Caco-2 (cell line): Measurements from ENCODE around the gene MRPL52. TPM values are rescaled to one million over a fixed set of nuclear protein-coding genes. Genes with fewer than 3 reads are reported as not detected.
A peak's percentile ranks its signal among the peaks of the same experiment; 100 is the strongest.
"Not testable (repeated sequence)": the region's sequence is repeated elsewhere in the genome, so short reads cannot be mapped to it uniquely, and the experiment has no call there.

Experiments
- BruUV-seq: library from RNA; stranded (reverse); fragments of 400-500 nt; replicated peaks from 2 replicates; lab custom pipeline; 2021; lab: Mats Ljungman, UMichigan
- CTCF ChIA-PET: fragments of 300-600 bp; sonication (Branson Sonifier 250); formaldehyde crosslinking; loops from one replicate; lab custom pipeline; 2022; ENCODE audit warnings: antibody characterized with exemption; lab: Charles Lee
- POLR2A ChIA-PET: fragments of 300-600 bp; sonication (Branson Sonifier 250); formaldehyde crosslinking; loops from one replicate; lab custom pipeline; 2022; ENCODE audit warnings: antibody characterized with exemption; lab: Charles Lee
- DNase-seq, 2 experiments: peaks; one replicate each; pipeline versions ENCODE4 v3.0.0 to v3.0.0-alpha.2; 2020 to 2022
- H3K27me3 ChIP-seq: replicated peaks from 2 replicates; pipeline ENCODE4 v1.6.0; 2011; ENCODE audit warnings: low read length; ENCODE audit not compliant: control insufficient read depth, insufficient read depth
- H3K36me3 ChIP-seq: 2 replicates; pipeline ENCODE4 v1.5.1; 2011; ENCODE audit warnings: low read length; ENCODE audit not compliant: control insufficient read depth, insufficient read depth
- H3K4me1 ChIP-seq: fragments of 250-450 bp; sonication (Bioruptor Pico); 2 replicates; pipeline ENCODE4 v1.5.1; 2020; ENCODE audit warnings: mild to moderate bottlenecking
- H3K4me3 ChIP-seq: 2 replicates; pipeline ENCODE4 v1.5.1; 2011; ENCODE audit warnings: low read depth, mild to moderate bottlenecking, control low read depth, low read length
- H3K9me3 ChIP-seq: fragments of 250-450 bp; sonication (Bioruptor Pico); 2 replicates; pipeline ENCODE4 v1.5.1; 2020; ENCODE audit warnings: mild to moderate bottlenecking, moderate library complexity
- H3K27ac Mint-ChIP-seq: one replicate; pipeline ENCODE4 v1.8.0; 2022; ENCODE audit warnings: mixed read lengths; ENCODE audit not compliant: unreplicated experiment
- H3K27me3 Mint-ChIP-seq: one replicate; pipeline ENCODE4 v1.8.0; 2022; ENCODE audit warnings: mixed read lengths; ENCODE audit not compliant: insufficient read depth, unreplicated experiment
- H3K36me3 Mint-ChIP-seq: one replicate; pipeline ENCODE4 v1.8.0; 2022; ENCODE audit warnings: mild to moderate bottlenecking, mixed read lengths; ENCODE audit not compliant: insufficient read depth, unreplicated experiment
- H3K4me1 Mint-ChIP-seq: one replicate; pipeline ENCODE4 v1.8.0; 2022; ENCODE audit warnings: low read depth, mixed read lengths; ENCODE audit not compliant: unreplicated experiment
- H3K4me3 Mint-ChIP-seq: one replicate; pipeline ENCODE4 v1.8.0; 2022; ENCODE audit warnings: mild to moderate bottlenecking, moderate library complexity, mixed read lengths; ENCODE audit not compliant: unreplicated experiment
- H3K9me3 Mint-ChIP-seq: one replicate; pipeline ENCODE4 v1.8.0; 2022; ENCODE audit warnings: mixed read lengths; ENCODE audit not compliant: unreplicated experiment
- CTCF ChIP-seq, 2 experiments: fragments of 200-600 bp in 1 of 2; IDR thresholded peaks; 1 replicate in 1 of 2; 2 replicates in 1 of 2; pipeline versions ENCODE4 v1.5.1 to v1.8.0; 2011 to 2022; ENCODE audit warnings: antibody characterized with exemption in 1 of 2, control low read depth in 1 of 2, inconsistent platforms in 1 of 2, low read depth in 1 of 2, low read length in 1 of 2, mild to moderate bottlenecking in 1 of 2, moderate library complexity in 1 of 2; ENCODE audit not compliant: insufficient read depth in 1 of 2, severe bottlenecking in 1 of 2, unreplicated experiment in 1 of 2
- intact Hi-C: fragments of 100-400 bp; cut with micrococcal nuclease; formaldehyde crosslinking; loops from one replicate; pipeline ENCODE4 v1.10.0; 2022; ENCODE audit not compliant: unreplicated experiment
- total RNA-seq: library from RNA; stranded (reverse); gene quantifications from 2 replicates; pipeline ENCODE4 v1.2.3, GENCODE V29; 2022

The MRPL52 gene
- total RNA-seq, 1 experiment from 2014 or later: 149 TPM

DNA sequence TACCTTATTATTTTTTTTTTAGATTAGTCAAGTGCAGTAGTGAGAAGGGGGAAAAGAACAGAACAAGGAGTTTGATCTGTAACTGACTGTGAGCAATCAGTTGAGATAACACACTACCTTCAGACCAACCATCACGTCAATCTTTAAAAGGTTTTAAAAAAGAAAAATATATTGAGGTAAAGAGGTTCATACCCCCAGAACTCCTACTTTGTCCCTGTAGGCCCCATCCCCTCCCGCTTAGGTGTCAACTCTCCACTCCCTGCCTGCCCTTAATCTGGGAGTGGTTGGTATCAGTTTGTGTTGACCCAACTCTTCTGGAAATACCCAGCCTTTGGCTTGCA is 22.9 kb downstream of the MRPL52 start:
- Mint-ChIP-seq H3K36me3 (no peaks in the 10 kb centered on the region), H3K27me3 (no peaks in the 10 kb centered on the region), H3K9me3 (no peaks in the 10 kb centered on the region), H3K27ac (peak overlapping the region; percentile 68), H3K4me3 (peak overlapping the region; percentile 69), H3K4me1 (peaks cover 7% of the 10 kb centered on the region)
- Histone ChIP-seq H3K4me3 (no peak overlapping the region), H3K4me1 (peaks cover 25% of the 10 kb centered on the region), H3K27me3 (no peaks in the 10 kb centered on the region), H3K36me3 (no peaks in the 10 kb centered on the region), H3K9me3 (no peaks in the 10 kb centered on the region)
- no TSS peak for BruUV-seq
- CTCF ChIA-PET: interaction anchor here (0.7 to 2.8 kb wide), 15 partner anchors 8 to 282 kb away, joined by 3 to 50 read pairs (median 4); partner anchors contain the start of genes MMP14, OXA1L and REM2
- no peak for TF ChIP-seq CTCF (IDR thresholded peaks at IDR 0.05; ENCODE audit: insufficient read depth in 1 of 2, low read depth in 1 of 2, low read length in 1 of 2, severe bottlenecking in 1 of 2, unreplicated experiment in 1 of 2)
- no peak for DNase-seq
- intact Hi-C loops: no loop called here
- POLR2A ChIA-PET: interaction anchor here (2.6 kb wide), 1 partner anchor 30 kb away, joined by 14 read pairs; no protein-coding TSS in a partner anchor

DNA sequence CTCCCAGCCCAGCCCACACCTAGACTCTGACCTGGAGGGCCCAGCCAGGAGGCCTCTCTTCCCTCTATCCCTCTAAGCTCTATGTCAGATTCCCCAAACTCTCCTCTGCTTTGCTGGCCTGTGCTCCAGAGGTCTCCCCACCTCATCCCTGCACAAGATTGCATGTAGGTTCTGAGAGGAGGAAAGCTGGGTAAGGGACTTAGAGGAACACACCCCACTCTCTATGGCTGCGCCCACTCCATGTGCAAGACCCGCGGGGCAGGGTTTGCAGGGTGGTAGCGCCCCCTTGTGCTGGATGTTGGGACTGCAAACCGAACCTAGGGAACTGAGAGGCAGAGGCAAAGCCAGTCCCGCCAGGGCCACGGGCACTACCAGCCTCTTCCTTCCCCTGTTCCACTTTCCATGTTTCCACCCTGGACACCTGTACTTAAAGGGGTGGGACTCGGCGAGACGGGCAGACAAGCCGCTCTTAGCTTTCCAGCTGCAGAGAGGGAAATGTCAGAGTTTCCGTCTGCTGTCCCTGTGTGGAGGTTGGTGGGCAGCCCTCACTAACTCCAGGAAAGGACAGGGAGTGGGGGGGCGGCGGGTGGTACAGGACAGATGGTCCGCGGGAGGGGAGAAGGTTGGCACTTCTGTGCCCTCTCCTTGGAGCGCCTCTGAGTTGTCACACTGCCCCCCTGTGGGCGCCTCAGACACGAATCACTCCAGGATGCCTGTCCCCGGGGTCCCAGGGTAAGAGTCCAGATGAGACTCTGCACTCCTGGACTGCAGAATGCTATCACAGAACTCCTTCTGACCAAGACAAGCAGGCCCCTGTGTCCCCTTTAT is 23.5 kb downstream of the MRPL52 start:
- H3K27me3 ChIP-seq: no peaks in the 10 kb centered on the region
- H3K9me3 ChIP-seq: no peaks in the 10 kb centered on the region
- intact Hi-C loops: loop anchor here (1.0 kb wide), 7 partner anchors 17 to 296 kb away; partner anchors contain the start of gene MMP14
- DNase-seq: peak; percentile 89 to 92
- Mint-ChIP-seq H3K27ac (peak overlapping the region; percentile 68), H3K4me3 (peak overlapping the region; percentile 69), H3K4me1 (peaks cover 7% of the 10 kb centered on the region), H3K9me3 (no peaks in the 10 kb centered on the region), H3K36me3 (no peaks in the 10 kb centered on the region), H3K27me3 (no peaks in the 10 kb centered on the region)
- TF ChIP-seq CTCF (IDR thresholded peaks at IDR 0.05; ENCODE audit: insufficient read depth in 1 of 2, low read depth in 1 of 2, low read length in 1 of 2, severe bottlenecking in 1 of 2, unreplicated experiment in 1 of 2): peak; percentile 87 to 91
- CTCF ChIA-PET: interaction anchor here (0.6 to 2.8 kb wide), 16 partner anchors 8 to 283 kb away, joined by 3 to 50 read pairs (median 4); partner anchors contain the start of genes MMP14, OXA1L and REM2
- H3K4me1 ChIP-seq: peaks cover 25% of the 10 kb centered on the region
- no TSS peak for BruUV-seq
- POLR2A ChIA-PET: interaction anchor here (0.7 to 2.6 kb wide), 2 partner anchors 31 to 264 kb away, joined by 4 to 14 read pairs; no protein-coding TSS in a partner anchor
- H3K4me3 ChIP-seq: peak overlapping the region; percentile 35
- no peaks in the 10 kb centered on the region for H3K36me3 ChIP-seq

DNA sequence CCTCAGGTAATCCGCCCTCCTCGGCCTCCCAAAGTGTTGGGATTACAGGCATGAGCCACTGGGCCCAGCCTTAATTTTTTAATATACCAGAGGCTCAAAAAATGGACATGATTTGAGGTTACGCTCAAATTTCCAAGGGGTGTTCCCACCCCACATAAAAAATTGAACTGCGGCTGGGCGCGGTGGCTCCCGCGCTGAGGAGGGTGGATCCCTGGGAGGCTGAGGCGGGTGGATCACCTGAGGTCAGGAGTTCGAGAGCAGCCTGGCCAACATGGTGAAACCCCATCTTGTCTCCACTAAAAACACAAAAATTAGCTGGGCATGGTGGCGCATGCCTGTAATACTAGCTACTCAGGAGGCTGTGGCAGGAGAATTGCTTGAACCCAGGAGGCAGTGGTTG is 24.6 kb downstream of the MRPL52 start:
- H3K4me3 ChIP-seq, intact Hi-C loops, H3K36me3 Mint-ChIP-seq, H3K9me3 ChIP-seq, H3K4me1 Mint-ChIP-seq, H3K27ac Mint-ChIP-seq, H3K27me3 ChIP-seq, H3K27me3 Mint-ChIP-seq, BruUV-seq, H3K9me3 Mint-ChIP-seq, DNase-seq, H3K4me3 Mint-ChIP-seq, H3K36me3 ChIP-seq: not testable (repeated sequence)
- ChIA-PET CTCF (interaction anchor here (0.6 to 2.8 kb wide), 6 partner anchors 24 to 284 kb away, joined by 3 to 14 read pairs (median 3); no protein-coding TSS in a partner anchor), POLR2A (interaction anchor here (2.6 kb wide), 1 partner anchor 32 kb away, joined by 14 read pairs; no protein-coding TSS in a partner anchor)
- peaks cover 25% of the 10 kb centered on the region for H3K4me1 ChIP-seq
